Activated naive CD8-positive, alpha-beta T cell treated with anti-CD3 and anti-CD28 coated beads, Interleukin-2, amount 50 U/mL, for 16 hours (primary cell): ENCODE data around the gene MIGA1.
"Not testable (repeated sequence)": the region's sequence is repeated elsewhere in the genome, so short reads cannot be mapped to it uniquely, and the experiment has no call there.

Experiments
- DNase-seq: peaks from one replicate; pipeline ENCODE4 v3.0.0-alpha.2; 2020; ENCODE audit warnings: low read depth, low spot score

The MIGA1 gene

GRCh38 chr1:77796695-77797405 is 17.4 kb downstream of the MIGA1 start:
- DNase-seq, result no peak

GRCh38 chr1:77797991-77798390 is 18.5 kb downstream of the MIGA1 start:
- DNase-seq, result no peak

- no peak for DNase-seq
These were observed 22.6 kb downstream of the MIGA1 start for GRCh38 chr1:77802026-77802425.

GRCh38 chr1:77803371-77803770 is 23.9 kb downstream of the MIGA1 start:
- DNase-seq, result no peak

- DNase-seq, result not testable (repeated sequence)
These were observed 30.5 kb downstream of the MIGA1 start for GRCh38 chr1:77809787-77810462.

GRCh38 chr1:77811589-77811988 is 32.1 kb downstream of the MIGA1 start:
- DNase-seq, result not testable (repeated sequence)

- DNase-seq, result no peak
These were observed 38.1 kb downstream of the MIGA1 start for GRCh38 chr1:77817368-77818209.

- no peak for DNase-seq
These were observed 40.7 kb downstream of the MIGA1 start for GRCh38 chr1:77820121-77820520.

GRCh38 chr1:77824079-77824478 is 44.6 kb downstream of the MIGA1 start:
- DNase-seq, result no peak

- no peak for DNase-seq
These were observed 45.2 kb downstream of the MIGA1 start for GRCh38 chr1:77824694-77825093.

GRCh38 chr1:77825131-77825709 is 45.8 kb downstream of the MIGA1 start:
- DNase-seq, result no peak

- not testable (repeated sequence) for DNase-seq
These were observed 47.4 kb downstream of the MIGA1 start for GRCh38 chr1:77826851-77827250.

- no peak for DNase-seq
These were observed 48.6 kb downstream of the MIGA1 start for GRCh38 chr1:77828098-77828497.

GRCh38 chr1:77829851-77830250 is 50.4 kb downstream of the MIGA1 start:
- no peak for DNase-seq

GRCh38 chr1:77830946-77831345 is 51.5 kb downstream of the MIGA1 start:
- no peak for DNase-seq

GRCh38 chr1:77831566-77831965 is 52.1 kb downstream of the MIGA1 start:
- no peak for DNase-seq

GRCh38 chr1:77831976-77832711 is 52.7 kb downstream of the MIGA1 start:
- DNase-seq, result no peak

GRCh38 chr1:77832901-77833300 is 53.5 kb downstream of the MIGA1 start:
- DNase-seq, result no peak

- DNase-seq, result no peak
These were observed 54.2 kb downstream of the MIGA1 start for GRCh38 chr1:77833521-77834100.

- no peak for DNase-seq
These were observed 55.4 kb downstream of the MIGA1 start for GRCh38 chr1:77834771-77835334.

- no peak for DNase-seq
These were observed 62.1 kb downstream of the MIGA1 start for GRCh38 chr1:77841574-77841973.
